HEK293 (cell line): ENCODE data around the gene B9D1.
A peak's percentile ranks its signal among the peaks of the same experiment; 100 is the strongest.

Experiments
- HOXC10 ChIP-seq: sonication (generic); formaldehyde crosslinking; IDR thresholded peaks from 2 replicates; pipeline ENCODE4 v1.8.1; 2023; ENCODE audit warnings: mild to moderate bottlenecking, missing genetic modification reagents
- KLF7 ChIP-seq: fragments of 450-650 bp; formaldehyde crosslinking; IDR thresholded peaks from 2 replicates; pipeline ENCODE4 v1.5.1; 2016; ENCODE audit warnings: missing biosample characterization, missing genetic modification characterization, borderline replicate concordance
- KLF8 ChIP-seq: fragments of 450-650 bp; formaldehyde crosslinking; IDR thresholded peaks from 2 replicates; pipeline ENCODE4 v1.5.1; 2016; ENCODE audit warnings: missing biosample characterization, missing genetic modification characterization
- KLF9 ChIP-seq: fragments of 450-650 bp; formaldehyde crosslinking; IDR thresholded peaks from 2 replicates; pipeline ENCODE4 v1.5.1; 2016; ENCODE audit warnings: missing biosample characterization, missing genetic modification characterization, low read depth
- SP2 ChIP-seq: fragments of 450-650 bp; formaldehyde crosslinking; IDR thresholded peaks from 2 replicates; pipeline ENCODE4 v1.5.1; 2016; ENCODE audit warnings: missing biosample characterization, missing genetic modification characterization
- SP7 ChIP-seq: fragments of 450-650 bp; formaldehyde crosslinking; IDR thresholded peaks from 2 replicates; pipeline ENCODE4 v1.5.1; 2016; ENCODE audit warnings: missing biosample characterization, missing genetic modification characterization
- TRIM28 ChIP-seq: IDR thresholded peaks from 2 replicates; pipeline ENCODE4 v1.6.1; 2011; ENCODE audit warnings: low read length, control low read depth, borderline replicate concordance
- WT1 ChIP-seq: fragments of 450-650 bp; formaldehyde crosslinking; IDR thresholded peaks from 2 replicates; pipeline ENCODE4 v1.5.1; 2016; ENCODE audit warnings: missing biosample characterization, missing genetic modification characterization
- YY2 ChIP-seq: fragments of 450-650 bp; formaldehyde crosslinking; IDR thresholded peaks from 2 replicates; pipeline ENCODE4 v1.5.1; 2016; ENCODE audit warnings: missing biosample characterization, missing genetic modification characterization
- ZBTB1 ChIP-seq: fragments of 450-650 bp; formaldehyde crosslinking; IDR thresholded peaks from 2 replicates; pipeline ENCODE4 v1.5.1; 2016; ENCODE audit warnings: missing biosample characterization, missing genetic modification characterization
- ZBTB48 ChIP-seq: fragments of 450-650 bp; formaldehyde crosslinking; IDR thresholded peaks from 2 replicates; pipeline ENCODE4 v1.5.1; 2016; ENCODE audit warnings: missing biosample characterization, missing genetic modification characterization
- ZFP41 ChIP-seq: fragments of 450-650 bp; formaldehyde crosslinking; IDR thresholded peaks from 2 replicates; pipeline ENCODE4 v1.5.1; 2016; ENCODE audit warnings: missing biosample characterization, missing genetic modification characterization, borderline replicate concordance
- ZFP69B ChIP-seq: fragments of 450-650 bp; formaldehyde crosslinking; IDR thresholded peaks from 2 replicates; pipeline ENCODE4 v1.5.1; 2016; ENCODE audit warnings: missing biosample characterization, missing genetic modification characterization
- ZNF157 ChIP-seq: fragments of 450-650 bp; formaldehyde crosslinking; IDR thresholded peaks from 2 replicates; pipeline ENCODE4 v1.5.1; 2016; ENCODE audit warnings: missing biosample characterization, missing genetic modification characterization
- ZNF2 ChIP-seq: fragments of 450-650 bp; formaldehyde crosslinking; IDR thresholded peaks from 2 replicates; pipeline ENCODE4 v1.5.1; 2016; ENCODE audit warnings: missing biosample characterization, missing genetic modification characterization
- ZNF24 ChIP-seq: fragments of 450-650 bp; formaldehyde crosslinking; IDR thresholded peaks from 2 replicates; pipeline ENCODE4 v1.5.1; 2016; ENCODE audit warnings: missing biosample characterization, missing genetic modification characterization
- ZNF311 ChIP-seq: fragments of 450-650 bp; formaldehyde crosslinking; IDR thresholded peaks from 2 replicates; pipeline ENCODE4 v1.5.1; 2017; ENCODE audit warnings: missing biosample characterization, missing genetic modification characterization, borderline replicate concordance
- ZNF335 ChIP-seq: fragments of 450-650 bp; formaldehyde crosslinking; conservative IDR thresholded peaks from 2 replicates; pipeline ENCODE4 v1.5.1; 2016; ENCODE audit warnings: missing biosample characterization, missing genetic modification characterization
- ZNF501 ChIP-seq: fragments of 450-650 bp; formaldehyde crosslinking; IDR thresholded peaks from 2 replicates; pipeline ENCODE4 v1.5.1; 2016; ENCODE audit warnings: missing biosample characterization, missing genetic modification characterization
- ZNF514 ChIP-seq: fragments of 450-650 bp; formaldehyde crosslinking; IDR thresholded peaks from 2 replicates; pipeline ENCODE4 v1.5.1; 2016; ENCODE audit warnings: missing biosample characterization, missing genetic modification characterization
- ZNF518A ChIP-seq: fragments of 450-650 bp; formaldehyde crosslinking; conservative IDR thresholded peaks from 2 replicates; pipeline ENCODE4 v1.5.1; 2016; ENCODE audit warnings: low read depth, missing biosample characterization, missing genetic modification characterization
- ZNF558 ChIP-seq: fragments of 450-650 bp; formaldehyde crosslinking; IDR thresholded peaks from 2 replicates; pipeline ENCODE4 v1.5.1; 2016; ENCODE audit warnings: missing biosample characterization, missing genetic modification characterization
- ZNF623 ChIP-seq: fragments of 450-650 bp; formaldehyde crosslinking; IDR thresholded peaks from 2 replicates; pipeline ENCODE4 v1.5.1; 2016; ENCODE audit warnings: missing biosample characterization, missing genetic modification characterization
- ZNF747 ChIP-seq: fragments of 450-650 bp; formaldehyde crosslinking; IDR thresholded peaks from 2 replicates; pipeline ENCODE4 v1.5.1; 2016; ENCODE audit warnings: missing biosample characterization, missing genetic modification characterization
- TF ChIP-seq, protein P1 (sequence below): fragments of 450-650 bp; formaldehyde crosslinking; IDR thresholded peaks from 2 replicates; pipeline ENCODE4 v1.5.0; 2017; ENCODE audit warnings: missing biosample characterization, missing genetic modification characterization, borderline replicate concordance

The B9D1 gene

GRCh38 chr17:19377602-19378415 is 15.3 kb upstream of the B9D1 start (continued):
- no peak for TF ChIP-seq ZNF514 (tag by site-specific recombination)
- no peak for TF ChIP-seq HOXC10 (CRISPR knock-in tag)
- peak; percentile 17; the same call in 1 of the 2 replicates for TF ChIP-seq KLF7
- TF ChIP-seq ZNF501 (tag by site-specific recombination) = peak; percentile 73
- peak; percentile 91 for TF ChIP-seq KLF8
- no peak for TF ChIP-seq WT1 (tag by site-specific recombination)
- TF ChIP-seq, protein P1, sequence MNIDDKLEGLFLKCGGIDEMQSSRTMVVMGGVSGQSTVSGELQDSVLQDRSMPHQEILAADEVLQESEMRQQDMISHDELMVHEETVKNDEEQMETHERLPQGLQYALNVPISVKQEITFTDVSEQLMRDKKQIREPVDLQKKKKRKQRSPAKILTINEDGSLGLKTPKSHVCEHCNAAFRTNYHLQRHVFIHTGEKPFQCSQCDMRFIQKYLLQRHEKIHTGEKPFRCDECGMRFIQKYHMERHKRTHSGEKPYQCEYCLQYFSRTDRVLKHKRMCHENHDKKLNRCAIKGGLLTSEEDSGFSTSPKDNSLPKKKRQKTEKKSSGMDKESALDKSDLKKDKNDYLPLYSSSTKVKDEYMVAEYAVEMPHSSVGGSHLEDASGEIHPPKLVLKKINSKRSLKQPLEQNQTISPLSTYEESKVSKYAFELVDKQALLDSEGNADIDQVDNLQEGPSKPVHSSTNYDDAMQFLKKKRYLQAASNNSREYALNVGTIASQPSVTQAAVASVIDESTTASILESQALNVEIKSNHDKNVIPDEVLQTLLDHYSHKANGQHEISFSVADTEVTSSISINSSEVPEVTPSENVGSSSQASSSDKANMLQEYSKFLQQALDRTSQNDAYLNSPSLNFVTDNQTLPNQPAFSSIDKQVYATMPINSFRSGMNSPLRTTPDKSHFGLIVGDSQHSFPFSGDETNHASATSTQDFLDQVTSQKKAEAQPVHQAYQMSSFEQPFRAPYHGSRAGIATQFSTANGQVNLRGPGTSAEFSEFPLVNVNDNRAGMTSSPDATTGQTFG (tag by site-specific recombination) = no peak
- TF ChIP-seq ZFP69B (tag by site-specific recombination) = no peak
- no peak for TF ChIP-seq ZNF747 (tag by site-specific recombination)
- TF ChIP-seq ZNF2 (tag by site-specific recombination) = peak; percentile 74; the same call in 1 of the 2 replicates
- peak; percentile 72 for TF ChIP-seq SP7 (tag by site-specific recombination)
- TF ChIP-seq ZNF558 (tag by site-specific recombination) = no peak
- TF ChIP-seq SP2 (tag by site-specific recombination) = peak; percentile 99
- peak; percentile 68 for TF ChIP-seq ZNF335 (tag by site-specific recombination)
- peak; percentile 80 for TF ChIP-seq ZNF518A (tag by site-specific recombination)
- TF ChIP-seq KLF9 = peak; percentile 51
- peak; percentile 82 for TF ChIP-seq TRIM28
- TF ChIP-seq ZNF157 = no peak
- TF ChIP-seq ZBTB1 (tag by site-specific recombination) = no peak
- TF ChIP-seq ZNF311 (tag by site-specific recombination) = no peak
- TF ChIP-seq ZNF24 (tag by site-specific recombination) = peak; percentile 68; the same call in 1 of the 2 replicates
- 0 out of 2 replicates have a peak, but pooled peaks have one; percentile 11 for TF ChIP-seq ZNF623
- no peak for TF ChIP-seq ZBTB48 (tag by site-specific recombination)
- TF ChIP-seq ZFP41 = no peak
- peak; percentile 60; the same call in 1 of the 2 replicates for TF ChIP-seq YY2 (tag by site-specific recombination)
